ENCODE measurements around the gene KAT2B. TPM values are rescaled to one million over a fixed set of nuclear protein-coding genes. Genes with fewer than 3 reads are reported as not detected.

The KAT2B gene
- total RNA-seq, 1 experiment from 2014 or later: 3.2 TPM

DNA sequence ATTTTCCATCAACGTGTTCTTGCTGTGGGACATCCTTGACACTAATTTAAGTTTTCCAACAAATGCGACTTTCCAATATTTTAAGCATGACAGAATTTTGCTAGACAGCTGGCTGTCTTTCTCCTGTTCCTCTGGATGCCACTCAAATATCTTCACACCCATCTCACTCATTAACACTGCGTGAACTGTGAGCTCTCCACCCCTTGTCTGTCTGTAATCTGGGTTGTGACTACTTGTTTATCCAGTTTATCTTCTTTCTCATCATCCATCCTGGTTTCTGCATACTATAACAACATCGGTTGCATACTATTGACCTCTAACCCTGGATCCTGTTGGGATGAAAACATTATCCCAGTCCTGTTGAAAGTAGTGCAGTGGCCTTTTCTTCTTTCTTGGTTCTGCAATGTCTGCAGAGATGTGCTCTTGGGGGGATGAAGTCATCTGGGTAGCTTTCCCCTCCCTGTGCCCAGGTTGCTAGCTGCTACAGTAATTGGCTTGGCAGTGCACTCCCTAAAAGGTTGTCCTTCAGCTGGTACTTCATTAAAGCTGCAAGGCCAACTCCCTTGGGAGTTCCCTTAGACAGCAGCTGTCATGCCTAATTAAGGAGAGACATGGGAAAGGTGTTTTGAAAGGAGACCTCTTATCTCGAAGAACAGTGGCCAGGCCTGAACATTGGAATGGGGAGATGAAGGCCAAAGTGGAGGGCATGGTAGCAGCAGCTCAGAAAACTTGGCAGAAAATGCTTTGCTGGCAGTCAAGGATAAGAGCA lies 24.7 kb downstream of the KAT2B start:
- ChIA-PET POLR2A (ENCODE audit: unreplicated experiment) (no interaction called here), CTCF (no interaction called here)
- H3K27ac ChIP-seq: no peak overlapping the region
- H3K9me3 ChIP-seq (ENCODE audit: insufficient read depth, low read depth): no peaks in the 10 kb centered on the region
- H3K36me3 ChIP-seq (ENCODE audit: low read depth): no peaks in the 10 kb centered on the region
- intact Hi-C loops (cut with micrococcal nuclease; ENCODE audit: unreplicated experiment): no loop called here
- H3K4me3 ChIP-seq: no peak overlapping the region
- H2AFZ ChIP-seq: no peak overlapping the region
- peaks cover 8% of the 10 kb centered on the region; the same call in 1 of the 2 replicates for H3F3A ChIP-seq (ENCODE audit: insufficient read depth, low read depth)
- H3K4me1 ChIP-seq (replicated peaks; ENCODE audit: insufficient read depth): peaks cover 14% of the 10 kb centered on the region
- TF ChIP-seq, protein P1, sequence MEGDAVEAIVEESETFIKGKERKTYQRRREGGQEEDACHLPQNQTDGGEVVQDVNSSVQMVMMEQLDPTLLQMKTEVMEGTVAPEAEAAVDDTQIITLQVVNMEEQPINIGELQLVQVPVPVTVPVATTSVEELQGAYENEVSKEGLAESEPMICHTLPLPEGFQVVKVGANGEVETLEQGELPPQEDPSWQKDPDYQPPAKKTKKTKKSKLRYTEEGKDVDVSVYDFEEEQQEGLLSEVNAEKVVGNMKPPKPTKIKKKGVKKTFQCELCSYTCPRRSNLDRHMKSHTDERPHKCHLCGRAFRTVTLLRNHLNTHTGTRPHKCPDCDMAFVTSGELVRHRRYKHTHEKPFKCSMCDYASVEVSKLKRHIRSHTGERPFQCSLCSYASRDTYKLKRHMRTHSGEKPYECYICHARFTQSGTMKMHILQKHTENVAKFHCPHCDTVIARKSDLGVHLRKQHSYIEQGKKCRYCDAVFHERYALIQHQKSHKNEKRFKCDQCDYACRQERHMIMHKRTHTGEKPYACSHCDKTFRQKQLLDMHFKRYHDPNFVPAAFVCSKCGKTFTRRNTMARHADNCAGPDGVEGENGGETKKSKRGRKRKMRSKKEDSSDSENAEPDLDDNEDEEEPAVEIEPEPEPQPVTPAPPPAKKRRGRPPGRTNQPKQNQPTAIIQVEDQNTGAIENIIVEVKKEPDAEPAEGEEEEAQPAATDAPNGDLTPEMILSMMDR (conservative IDR thresholded peaks at IDR 0.05): no peak
- TF ChIP-seq EZH2 (IDR thresholded peaks at IDR 0.05; ENCODE audit: low read depth): no peak
- no peak overlapping the region for H3K4me2 ChIP-seq
- peaks cover 4% of the 10 kb centered on the region; the same call in 1 of the 2 replicates for H3K9me2 ChIP-seq (ENCODE audit: insufficient read depth)
- H4K20me1 ChIP-seq (ENCODE audit: insufficient read depth): no peaks in the 10 kb centered on the region
- no peak for DNase-seq
- no peaks in the 10 kb centered on the region for H3K27me3 ChIP-seq (ENCODE audit: insufficient read depth, low read depth)
- H3K79me2 ChIP-seq (ENCODE audit: low read depth): no peaks in the 10 kb centered on the region
- no TSS peak for BruUV-seq (replicated peaks)

DNA sequence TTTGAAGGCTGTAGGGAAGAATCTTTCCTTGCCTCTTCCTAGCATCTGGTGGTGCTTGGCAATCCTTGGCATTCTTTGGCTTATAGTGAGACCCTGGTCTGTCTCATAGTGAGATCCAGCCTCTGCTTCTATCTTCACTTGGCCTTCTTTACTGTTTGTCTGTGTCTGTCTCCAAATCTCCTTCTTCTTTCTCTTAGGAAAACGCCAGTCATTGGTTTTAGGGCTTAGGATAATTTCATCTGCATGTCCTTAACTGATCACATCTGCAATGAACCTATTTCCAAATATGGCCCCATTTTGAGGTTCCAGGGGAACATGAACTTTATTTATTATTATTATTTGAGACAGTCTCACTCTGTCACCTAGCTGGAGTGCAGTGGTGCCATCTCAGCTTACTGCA lies 25.8 kb downstream of the KAT2B start:
- Histone ChIP-seq H3K4me3 (no peak overlapping the region), H2AFZ (no peak overlapping the region), H3F3A (ENCODE audit: insufficient read depth, low read depth) (peaks cover 8% of the 10 kb centered on the region; the same call in 1 of the 2 replicates), H3K36me3 (ENCODE audit: low read depth) (no peaks in the 10 kb centered on the region), H3K9me2 (ENCODE audit: insufficient read depth) (0 out of 2 replicates have a peak, but pooled peaks cover 4% of the 10 kb centered on the region), H3K4me1 (replicated peaks; ENCODE audit: insufficient read depth) (peaks cover 12% of the 10 kb centered on the region), H3K27ac (no peak overlapping the region), H3K79me2 (ENCODE audit: low read depth) (no peaks in the 10 kb centered on the region), H3K27me3 (ENCODE audit: insufficient read depth, low read depth) (no peaks in the 10 kb centered on the region), H3K9me3 (ENCODE audit: insufficient read depth, low read depth) (no peaks in the 10 kb centered on the region), H3K4me2 (no peak overlapping the region), H4K20me1 (ENCODE audit: insufficient read depth) (no peaks in the 10 kb centered on the region)
- DNase-seq: no peak
- no TSS peak for BruUV-seq (replicated peaks)
- ChIA-PET CTCF (no interaction called here), POLR2A (ENCODE audit: unreplicated experiment) (no interaction called here)
- intact Hi-C loops (cut with micrococcal nuclease; ENCODE audit: unreplicated experiment): no loop called here
- TF ChIP-seq EZH2 (IDR thresholded peaks at IDR 0.05; ENCODE audit: low read depth): no peak
- TF ChIP-seq, protein P1 (conservative IDR thresholded peaks at IDR 0.05): no peak

DNA sequence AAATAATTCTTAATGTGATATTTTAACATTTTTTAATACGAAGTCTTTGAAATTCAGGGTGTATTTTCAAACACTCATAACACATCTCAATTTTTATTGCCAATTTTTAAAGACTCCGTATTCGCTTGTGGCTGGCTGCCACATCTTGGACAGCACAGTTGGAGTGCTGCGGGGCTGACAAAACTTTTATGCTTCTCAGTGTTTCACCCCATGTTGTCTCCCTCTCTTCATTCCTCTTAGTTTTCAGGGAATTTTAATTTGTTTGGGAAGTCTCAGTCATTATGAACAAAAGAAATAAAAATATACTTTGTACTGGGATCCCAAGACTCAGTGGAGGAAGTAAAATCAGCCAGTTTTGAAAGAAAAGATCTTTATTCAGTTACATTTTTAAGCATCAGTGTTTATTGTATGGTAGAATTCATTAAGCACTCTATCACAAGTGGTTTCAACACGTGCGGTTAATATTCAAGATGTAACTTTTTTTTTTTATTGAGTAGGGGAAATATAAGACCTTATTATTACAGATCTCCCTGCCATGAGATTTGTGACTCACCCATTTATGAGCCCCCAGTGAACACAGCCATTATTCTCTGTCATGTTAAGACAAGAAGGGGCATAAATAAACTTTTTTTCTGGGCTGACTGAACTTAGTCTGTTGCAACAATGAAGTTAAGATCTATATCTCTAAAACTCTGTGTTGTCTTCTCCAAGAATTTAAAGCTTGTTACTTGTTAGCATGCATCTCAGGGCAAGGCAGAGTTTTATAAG lies 26.8 kb downstream of the KAT2B start:
- H3K4me3 ChIP-seq: no peak overlapping the region
- no peak overlapping the region for H3K27ac ChIP-seq
- TF ChIP-seq, protein P1 (conservative IDR thresholded peaks at IDR 0.05): no peak
- no peak for TF ChIP-seq EZH2 (IDR thresholded peaks at IDR 0.05; ENCODE audit: low read depth)
- no peaks in the 10 kb centered on the region for H4K20me1 ChIP-seq (ENCODE audit: insufficient read depth)
- ChIA-PET POLR2A (ENCODE audit: unreplicated experiment) (no interaction called here), CTCF (no interaction called here)
- intact Hi-C loops (cut with micrococcal nuclease; ENCODE audit: unreplicated experiment): no loop called here
- H3K27me3 ChIP-seq (ENCODE audit: insufficient read depth, low read depth): no peaks in the 10 kb centered on the region
- DNase-seq: no peak
- H3K9me2 ChIP-seq (ENCODE audit: insufficient read depth): 0 out of 2 replicates have a peak, but pooled peaks cover 4% of the 10 kb centered on the region
- no peaks in the 10 kb centered on the region for H3K9me3 ChIP-seq (ENCODE audit: insufficient read depth, low read depth)
- H3F3A ChIP-seq (ENCODE audit: insufficient read depth, low read depth): peaks cover 8% of the 10 kb centered on the region; the same call in 1 of the 2 replicates
- 0 out of 2 replicates have a peak, but pooled peaks cover 8% of the 10 kb centered on the region for H3K4me1 ChIP-seq (replicated peaks; ENCODE audit: insufficient read depth)
- no peak overlapping the region for H2AFZ ChIP-seq
- no peaks in the 10 kb centered on the region for H3K36me3 ChIP-seq (ENCODE audit: low read depth)
- H3K4me2 ChIP-seq: no peak overlapping the region
- BruUV-seq (replicated peaks): no TSS peak
- H3K79me2 ChIP-seq (ENCODE audit: low read depth): no peaks in the 10 kb centered on the region

Measured in PC-9 (cell line).